Activated T-helper 17 cell treated with anti-CD3 and anti-CD28 coated beads, Interleukin-2, amount 50 U/mL, for 72 hours (primary cell): ENCODE results near the gene OSBPL6. TPM values are rescaled to one million over a fixed set of nuclear protein-coding genes. Genes with fewer than 3 reads are reported as not detected.

Source experiments
- ATAC-seq: fragments of 150-1000 bp; cut with Tn5 transposase; replicated peaks from 2 replicates; pipeline ENCODE4 v1.10.0; 2021; ENCODE audit warnings: mild to moderate bottlenecking, moderate library complexity
- H3K27ac Mint-ChIP-seq: one replicate; pipeline ENCODE4 v1.8.0; 2022; ENCODE audit warnings: mixed read lengths
- H3K27me3 Mint-ChIP-seq: one replicate; pipeline ENCODE4 v1.8.0; 2022; ENCODE audit warnings: mixed read lengths
- H3K36me3 Mint-ChIP-seq: one replicate; pipeline ENCODE4 v1.8.0; 2022; ENCODE audit warnings: low read depth, mild to moderate bottlenecking, mixed read lengths
- H3K4me1 Mint-ChIP-seq: one replicate; pipeline ENCODE4 v1.8.0; 2022; ENCODE audit warnings: mixed read lengths
- H3K4me3 Mint-ChIP-seq: one replicate; pipeline ENCODE4 v1.8.0; 2022; ENCODE audit warnings: mild to moderate bottlenecking, mixed read lengths
- H3K9me3 Mint-ChIP-seq: one replicate; pipeline ENCODE4 v1.8.0; 2022; ENCODE audit warnings: mixed read lengths
- total RNA-seq, 2 donors: library from RNA; stranded (reverse); gene quantifications; one replicate each; pipeline ENCODE4 v1.2.3, GENCODE V29; 2022

OSBPL6 gene
- total RNA-seq, 2 donors from 2014 or later: 0.77 to 1.0 TPM

- ATAC-seq: no peak
- Mint-ChIP-seq H3K9me3 (no peaks in the 10 kb centered on the region), H3K4me1 (no peaks in the 10 kb centered on the region), H3K4me3 (no peak overlapping the region), H3K36me3 (no peaks in the 10 kb centered on the region), H3K27ac (no peak overlapping the region), H3K27me3 (peaks cover 16% of the 10 kb centered on the region)
Measured at GRCh38 chr2:178265851-178266250, 71.5 kb downstream of the OSBPL6 start.

GRCh38 chr2:178266445-178266844 is 72.1 kb downstream of the OSBPL6 start:
- Mint-ChIP-seq H3K4me1 (no peaks in the 10 kb centered on the region), H3K9me3 (no peaks in the 10 kb centered on the region), H3K4me3 (no peak overlapping the region), H3K36me3 (no peaks in the 10 kb centered on the region), H3K27ac (no peak overlapping the region), H3K27me3 (peaks cover 16% of the 10 kb centered on the region)
- no peak for ATAC-seq

GRCh38 chr2:178267660-178268059 is 73.3 kb downstream of the OSBPL6 start:
- Mint-ChIP-seq H3K27me3 (peaks cover 16% of the 10 kb centered on the region), H3K36me3 (no peaks in the 10 kb centered on the region), H3K4me1 (no peaks in the 10 kb centered on the region), H3K4me3 (no peak overlapping the region), H3K27ac (no peak overlapping the region), H3K9me3 (no peaks in the 10 kb centered on the region)
- ATAC-seq: no peak

GRCh38 chr2:178268435-178268834 is 74.1 kb downstream of the OSBPL6 start:
- no peaks in the 10 kb centered on the region for H3K36me3 Mint-ChIP-seq
- H3K9me3 Mint-ChIP-seq: no peaks in the 10 kb centered on the region
- H3K27me3 Mint-ChIP-seq: peaks cover 16% of the 10 kb centered on the region
- H3K4me1 Mint-ChIP-seq: no peaks in the 10 kb centered on the region
- no peak overlapping the region for H3K27ac Mint-ChIP-seq
- H3K4me3 Mint-ChIP-seq: no peak overlapping the region
- ATAC-seq: no peak

GRCh38 chr2:178269438-178270224 is 75.3 kb downstream of the OSBPL6 start:
- Mint-ChIP-seq H3K4me3 (no peak overlapping the region), H3K4me1 (no peaks in the 10 kb centered on the region), H3K27me3 (peaks cover 16% of the 10 kb centered on the region), H3K27ac (no peak overlapping the region), H3K36me3 (no peaks in the 10 kb centered on the region), H3K9me3 (no peaks in the 10 kb centered on the region)
- ATAC-seq: no peak

- no peaks in the 10 kb centered on the region for H3K9me3 Mint-ChIP-seq
- H3K4me1 Mint-ChIP-seq: no peaks in the 10 kb centered on the region
- no peak for ATAC-seq
- H3K4me3 Mint-ChIP-seq: no peak overlapping the region
- H3K27me3 Mint-ChIP-seq: peaks cover 19% of the 10 kb centered on the region
- H3K27ac Mint-ChIP-seq: no peak overlapping the region
- H3K36me3 Mint-ChIP-seq: no peaks in the 10 kb centered on the region
Measured at GRCh38 chr2:178270338-178270737, 76.0 kb downstream of the OSBPL6 start.

- Mint-ChIP-seq H3K9me3 (no peaks in the 10 kb centered on the region), H3K4me1 (no peaks in the 10 kb centered on the region), H3K27ac (no peak overlapping the region), H3K36me3 (no peaks in the 10 kb centered on the region), H3K4me3 (no peak overlapping the region), H3K27me3 (peaks cover 17% of the 10 kb centered on the region)
- ATAC-seq: no peak
Measured at GRCh38 chr2:178271094-178271493, 76.8 kb downstream of the OSBPL6 start.

GRCh38 chr2:178271629-178272333 is 77.5 kb downstream of the OSBPL6 start:
- no peak for ATAC-seq
- peaks cover 14% of the 10 kb centered on the region for H3K27me3 Mint-ChIP-seq
- H3K9me3 Mint-ChIP-seq: no peaks in the 10 kb centered on the region
- H3K4me1 Mint-ChIP-seq: no peaks in the 10 kb centered on the region
- H3K36me3 Mint-ChIP-seq: no peaks in the 10 kb centered on the region
- no peak overlapping the region for H3K4me3 Mint-ChIP-seq
- no peak overlapping the region for H3K27ac Mint-ChIP-seq

- Mint-ChIP-seq H3K36me3 (no peaks in the 10 kb centered on the region), H3K27me3 (peaks cover 15% of the 10 kb centered on the region), H3K4me1 (no peaks in the 10 kb centered on the region), H3K27ac (no peak overlapping the region), H3K4me3 (no peak overlapping the region), H3K9me3 (no peaks in the 10 kb centered on the region)
- no peak for ATAC-seq
Measured at GRCh38 chr2:178273787-178274360, 79.6 kb downstream of the OSBPL6 start.

GRCh38 chr2:178275600-178275999 is 81.3 kb downstream of the OSBPL6 start:
- no peak for ATAC-seq
- H3K9me3 Mint-ChIP-seq: no peaks in the 10 kb centered on the region
- H3K36me3 Mint-ChIP-seq: no peaks in the 10 kb centered on the region
- no peaks in the 10 kb centered on the region for H3K4me1 Mint-ChIP-seq
- H3K27ac Mint-ChIP-seq: no peak overlapping the region
- no peak overlapping the region for H3K4me3 Mint-ChIP-seq
- H3K27me3 Mint-ChIP-seq: peaks cover 13% of the 10 kb centered on the region

GRCh38 chr2:178277741-178278197 is 83.5 kb downstream of the OSBPL6 start:
- Mint-ChIP-seq H3K27ac (no peak overlapping the region), H3K36me3 (no peaks in the 10 kb centered on the region), H3K27me3 (peaks cover 17% of the 10 kb centered on the region), H3K4me3 (no peak overlapping the region), H3K9me3 (no peaks in the 10 kb centered on the region), H3K4me1 (no peaks in the 10 kb centered on the region)
- no peak for ATAC-seq

GRCh38 chr2:178279142-178279541 is 84.8 kb downstream of the OSBPL6 start:
- Mint-ChIP-seq H3K4me3 (no peak overlapping the region), H3K4me1 (no peaks in the 10 kb centered on the region), H3K9me3 (no peaks in the 10 kb centered on the region), H3K27me3 (peaks cover 17% of the 10 kb centered on the region), H3K27ac (no peak overlapping the region), H3K36me3 (no peaks in the 10 kb centered on the region)
- ATAC-seq: no peak

GRCh38 chr2:178279636-178280035 is 85.3 kb downstream of the OSBPL6 start:
- no peak for ATAC-seq
- Mint-ChIP-seq H3K27me3 (peaks cover 17% of the 10 kb centered on the region), H3K4me1 (no peaks in the 10 kb centered on the region), H3K9me3 (no peaks in the 10 kb centered on the region), H3K27ac (no peak overlapping the region), H3K36me3 (no peaks in the 10 kb centered on the region), H3K4me3 (no peak overlapping the region)

GRCh38 chr2:178280244-178280852 is 86.0 kb downstream of the OSBPL6 start:
- peak; percentile 46 for ATAC-seq
- Mint-ChIP-seq H3K9me3 (no peaks in the 10 kb centered on the region), H3K4me3 (no peak overlapping the region), H3K27me3 (peaks cover 13% of the 10 kb centered on the region), H3K36me3 (no peaks in the 10 kb centered on the region), H3K4me1 (no peaks in the 10 kb centered on the region), H3K27ac (no peak overlapping the region)
